Hepatocyte (in vitro differentiated cells): ENCODE data around the gene CAVIN1.

Experiments used
- EZH2 ChIP-seq: fragments of 200-600 bp; sonication (generic); IDR thresholded peaks from 2 replicates; pipeline ENCODE4 v1.6.1; 2016; ENCODE audit warnings: antibody characterized with exemption, mild to moderate bottlenecking, borderline replicate concordance
- EZH2phosphoT487 ChIP-seq: fragments of 200-600 bp; sonication (generic); IDR thresholded peaks from one replicate; pipeline ENCODE4 v1.6.1; 2018; ENCODE audit warnings: antibody characterized with exemption, mild to moderate bottlenecking, low read depth, moderate library complexity; ENCODE audit not compliant: unreplicated experiment, severe bottlenecking
- TF ChIP-seq, protein P1 (sequence below): fragments of 200-600 bp; sonication (generic); IDR thresholded peaks from 2 replicates; pipeline ENCODE4 v1.5.1; 2016; ENCODE audit warnings: antibody characterized with exemption, mild to moderate bottlenecking; ENCODE audit not compliant: poor library complexity

DNA sequence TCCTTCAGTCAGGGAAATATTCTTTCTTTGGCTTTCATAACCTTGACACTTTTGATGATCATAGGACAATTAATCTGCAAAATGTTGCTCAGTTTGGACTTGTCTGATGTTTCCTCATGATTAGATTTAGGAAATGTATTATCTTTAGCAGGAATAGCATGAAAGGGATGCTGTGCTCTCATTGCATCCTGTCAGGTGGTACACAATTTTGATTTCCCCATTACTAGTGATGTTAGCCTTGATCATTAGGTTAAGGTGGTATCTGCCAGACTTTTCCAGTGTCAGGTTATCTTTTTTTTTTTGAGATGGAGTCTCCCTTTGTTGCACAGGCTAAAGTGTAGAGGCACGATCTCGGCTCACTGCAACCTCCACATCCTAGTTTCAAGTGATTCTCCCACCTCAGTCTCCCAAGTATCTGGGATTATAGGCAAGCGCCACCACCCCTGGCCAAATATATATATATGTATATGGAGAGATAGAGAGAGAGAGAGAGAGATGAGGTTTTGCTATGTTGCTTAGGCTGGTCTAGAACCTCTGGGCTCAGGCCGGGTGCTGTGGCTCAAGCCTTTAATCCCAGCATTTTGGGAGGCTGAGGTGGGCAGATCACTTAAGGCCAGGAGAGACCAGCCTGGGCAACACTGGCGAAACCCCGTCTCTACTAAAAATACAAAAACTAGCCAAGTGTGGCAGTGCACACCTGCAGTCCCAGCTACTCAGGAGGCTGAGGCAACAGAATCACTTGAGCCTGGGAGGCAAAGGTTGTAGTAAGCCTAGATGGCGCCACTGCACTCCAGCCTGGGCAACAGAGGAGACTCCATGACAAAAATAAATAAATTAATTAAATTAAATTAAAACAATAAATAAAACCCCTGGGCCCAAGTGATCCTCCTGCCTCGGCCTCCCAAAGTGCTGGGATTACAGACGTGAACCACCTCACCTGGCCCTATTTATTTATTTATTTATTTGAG lies 15.8 kb upstream of the CAVIN1 start:
- TF ChIP-seq, protein P1, sequence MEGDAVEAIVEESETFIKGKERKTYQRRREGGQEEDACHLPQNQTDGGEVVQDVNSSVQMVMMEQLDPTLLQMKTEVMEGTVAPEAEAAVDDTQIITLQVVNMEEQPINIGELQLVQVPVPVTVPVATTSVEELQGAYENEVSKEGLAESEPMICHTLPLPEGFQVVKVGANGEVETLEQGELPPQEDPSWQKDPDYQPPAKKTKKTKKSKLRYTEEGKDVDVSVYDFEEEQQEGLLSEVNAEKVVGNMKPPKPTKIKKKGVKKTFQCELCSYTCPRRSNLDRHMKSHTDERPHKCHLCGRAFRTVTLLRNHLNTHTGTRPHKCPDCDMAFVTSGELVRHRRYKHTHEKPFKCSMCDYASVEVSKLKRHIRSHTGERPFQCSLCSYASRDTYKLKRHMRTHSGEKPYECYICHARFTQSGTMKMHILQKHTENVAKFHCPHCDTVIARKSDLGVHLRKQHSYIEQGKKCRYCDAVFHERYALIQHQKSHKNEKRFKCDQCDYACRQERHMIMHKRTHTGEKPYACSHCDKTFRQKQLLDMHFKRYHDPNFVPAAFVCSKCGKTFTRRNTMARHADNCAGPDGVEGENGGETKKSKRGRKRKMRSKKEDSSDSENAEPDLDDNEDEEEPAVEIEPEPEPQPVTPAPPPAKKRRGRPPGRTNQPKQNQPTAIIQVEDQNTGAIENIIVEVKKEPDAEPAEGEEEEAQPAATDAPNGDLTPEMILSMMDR: peak; percentile 33
- TF ChIP-seq EZH2phosphoT487 (no peak), EZH2 (no peak)
